Type B pancreatic cell (in vitro differentiated cells): Measurements from ENCODE around the gene ATP5ME. TPM values are rescaled to one million over a fixed set of nuclear protein-coding genes. Genes with fewer than 3 reads are reported as not detected.

ENCODE experiments used
- DNase-seq: peaks from one replicate; pipeline ENCODE4 v3.0.0; 2021; ENCODE audit warnings: mixed read lengths; ENCODE audit not compliant: unreplicated experiment; ENCODE audit errors: extremely low spot score
- H3K27ac Mint-ChIP-seq: 2 replicates; pipeline ENCODE4 v1.8.0; 2021; ENCODE audit warnings: mild to moderate bottlenecking, mixed read lengths
- H3K27me3 Mint-ChIP-seq: 2 replicates; pipeline ENCODE4 v1.8.0; 2021; ENCODE audit warnings: mixed read lengths
- H3K36me3 Mint-ChIP-seq: 2 replicates; pipeline ENCODE4 v1.8.0; 2021; ENCODE audit warnings: mixed read lengths
- H3K4me1 Mint-ChIP-seq: one replicate; pipeline ENCODE4 v1.8.0; 2021; ENCODE audit warnings: mixed read lengths; ENCODE audit not compliant: unreplicated experiment
- H3K4me3 Mint-ChIP-seq: 2 replicates; pipeline ENCODE4 v1.8.0; 2021; ENCODE audit warnings: mild to moderate bottlenecking, mixed read lengths
- H3K9me3 Mint-ChIP-seq: 2 replicates; pipeline ENCODE4 v1.8.0; 2021; ENCODE audit warnings: mixed read lengths
- total RNA-seq: library from RNA; stranded (reverse); gene quantifications from 2 replicates; pipeline ENCODE4 v1.2.1, GENCODE V29; 2021; ENCODE audit warnings: low replicate concordance
- TF ChIP-seq, protein P1 (sequence below): fragments of 200-600 bp; sonication (generic); conservative IDR thresholded peaks from 2 replicates; pipeline ENCODE4 v1.5.0; 2021; ENCODE audit warnings: antibody characterized with exemption, mild to moderate bottlenecking

ATP5ME gene
- total RNA-seq, 1 donor from 2014 or later: 285 TPM

DNA sequence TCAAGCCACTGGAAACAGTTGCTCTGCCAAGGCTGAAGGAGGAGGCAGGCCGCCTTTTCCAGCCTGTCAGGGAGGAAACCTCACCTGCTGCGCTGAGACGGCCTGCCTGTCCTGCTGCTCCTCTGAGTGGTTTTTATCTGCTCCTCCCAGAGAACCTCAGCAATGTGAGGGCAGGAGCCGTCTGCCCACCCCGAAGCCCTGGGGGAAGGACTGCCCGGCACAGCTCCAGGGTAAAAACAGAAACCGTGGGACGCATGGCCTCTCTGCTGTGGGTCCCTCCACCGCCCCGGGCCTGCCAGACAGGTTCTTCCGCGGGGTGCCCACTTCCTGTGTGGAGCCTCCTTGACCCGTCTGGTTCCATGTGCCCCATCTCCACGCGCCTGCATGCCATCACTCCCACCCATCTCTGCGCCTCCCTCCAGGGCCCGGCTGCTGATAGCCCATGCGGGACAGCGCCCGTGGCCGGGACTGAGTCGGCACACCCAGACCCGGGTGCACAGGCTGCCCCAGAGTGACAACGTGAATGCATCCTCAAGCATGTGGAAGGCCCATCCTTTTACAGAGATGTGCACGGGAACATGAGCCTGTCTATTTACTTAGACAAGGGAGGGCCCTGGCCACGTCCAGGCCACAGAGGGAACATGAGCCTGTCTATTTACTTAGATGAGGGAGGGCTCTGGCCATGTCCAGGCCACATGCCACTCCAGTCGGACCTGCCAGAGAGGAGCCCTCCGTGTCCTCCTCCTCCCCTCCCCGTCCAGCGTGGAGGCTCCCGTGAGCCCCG is 18.9 kb upstream of the ATP5ME start:
- H3K36me3 Mint-ChIP-seq: no peaks in the 10 kb centered on the region
- H3K27me3 Mint-ChIP-seq: peaks cover 6% of the 10 kb centered on the region
- H3K4me1 Mint-ChIP-seq: no peaks in the 10 kb centered on the region
- TF ChIP-seq, protein P1, sequence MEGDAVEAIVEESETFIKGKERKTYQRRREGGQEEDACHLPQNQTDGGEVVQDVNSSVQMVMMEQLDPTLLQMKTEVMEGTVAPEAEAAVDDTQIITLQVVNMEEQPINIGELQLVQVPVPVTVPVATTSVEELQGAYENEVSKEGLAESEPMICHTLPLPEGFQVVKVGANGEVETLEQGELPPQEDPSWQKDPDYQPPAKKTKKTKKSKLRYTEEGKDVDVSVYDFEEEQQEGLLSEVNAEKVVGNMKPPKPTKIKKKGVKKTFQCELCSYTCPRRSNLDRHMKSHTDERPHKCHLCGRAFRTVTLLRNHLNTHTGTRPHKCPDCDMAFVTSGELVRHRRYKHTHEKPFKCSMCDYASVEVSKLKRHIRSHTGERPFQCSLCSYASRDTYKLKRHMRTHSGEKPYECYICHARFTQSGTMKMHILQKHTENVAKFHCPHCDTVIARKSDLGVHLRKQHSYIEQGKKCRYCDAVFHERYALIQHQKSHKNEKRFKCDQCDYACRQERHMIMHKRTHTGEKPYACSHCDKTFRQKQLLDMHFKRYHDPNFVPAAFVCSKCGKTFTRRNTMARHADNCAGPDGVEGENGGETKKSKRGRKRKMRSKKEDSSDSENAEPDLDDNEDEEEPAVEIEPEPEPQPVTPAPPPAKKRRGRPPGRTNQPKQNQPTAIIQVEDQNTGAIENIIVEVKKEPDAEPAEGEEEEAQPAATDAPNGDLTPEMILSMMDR: no peak
- H3K4me3 Mint-ChIP-seq: no peak overlapping the region
- H3K27ac Mint-ChIP-seq: no peak overlapping the region
- H3K9me3 Mint-ChIP-seq: no peaks in the 10 kb centered on the region
- DNase-seq: no peak

DNA sequence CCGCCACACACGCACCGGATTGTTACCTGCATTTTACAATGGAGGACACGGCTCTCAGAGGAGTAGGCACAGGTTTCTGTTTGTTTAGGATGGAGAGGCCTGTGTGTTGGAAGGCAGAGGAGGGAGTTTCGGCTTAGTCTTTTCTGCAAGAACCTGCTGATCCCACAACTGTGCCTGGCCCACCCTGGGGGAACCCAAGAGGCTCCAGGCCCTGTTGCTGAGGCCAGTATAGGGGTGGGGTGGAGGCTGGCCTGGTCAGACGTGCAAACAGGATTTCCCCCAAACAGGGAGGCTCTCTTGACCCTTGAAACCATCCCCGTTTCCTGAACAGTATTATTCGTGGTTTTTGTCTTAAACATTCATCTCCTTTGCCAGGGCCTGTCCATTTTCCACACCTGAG is 15.6 kb upstream of the ATP5ME start:
- H3K27me3 Mint-ChIP-seq: peaks cover 4% of the 10 kb centered on the region
- no peaks in the 10 kb centered on the region for H3K9me3 Mint-ChIP-seq
- no peak for DNase-seq
- peak overlapping the region; percentile 31 for H3K4me3 Mint-ChIP-seq
- H3K36me3 Mint-ChIP-seq: no peaks in the 10 kb centered on the region
- TF ChIP-seq, protein P1: no peak
- H3K27ac Mint-ChIP-seq: no peak overlapping the region
- H3K4me1 Mint-ChIP-seq: peaks cover 3% of the 10 kb centered on the region

DNA sequence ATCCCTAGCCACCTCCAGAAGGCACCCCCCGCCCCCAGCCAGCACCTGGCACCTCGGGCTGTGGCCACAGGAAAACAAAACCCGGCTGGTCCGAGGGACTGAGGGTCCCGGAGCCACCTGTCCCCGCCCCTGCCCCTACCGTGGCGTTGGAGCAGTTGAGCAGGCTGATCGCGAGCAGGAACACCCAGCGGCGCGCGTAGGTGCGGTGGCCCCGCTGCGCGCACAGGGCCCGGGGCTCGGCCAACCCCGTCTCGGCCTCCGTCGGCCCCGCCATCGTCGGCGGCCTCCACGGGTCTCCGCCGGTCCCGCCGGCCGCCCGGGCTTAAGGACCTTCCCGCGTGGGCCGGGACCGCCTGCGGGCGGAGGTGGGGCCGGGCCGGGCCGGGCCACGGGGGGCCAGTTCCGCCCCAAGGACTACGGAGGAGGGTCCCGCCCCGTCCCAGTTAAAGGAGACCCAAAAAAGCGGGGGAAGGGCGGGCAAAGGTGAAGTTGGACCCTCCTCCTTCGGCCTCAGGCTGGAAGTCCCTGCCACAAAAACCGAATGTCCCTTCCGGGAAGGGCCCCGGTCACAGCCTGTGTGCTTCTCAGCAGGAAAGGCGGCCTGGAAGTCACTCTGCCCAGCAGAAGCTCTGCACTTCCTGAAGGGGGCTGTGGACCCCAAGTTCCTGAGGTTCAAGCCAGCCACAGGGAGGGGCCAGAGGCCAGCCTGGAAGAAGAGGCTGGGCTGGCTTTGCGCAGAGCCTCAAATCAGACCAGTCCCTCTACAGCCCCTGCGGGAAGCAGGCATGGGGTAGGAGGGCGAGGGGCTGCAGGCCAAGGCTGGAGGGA is 15.0 kb upstream of the ATP5ME start, which contains the start of gene SLC49A3:
Gene SLC49A3, minus strand, starts transcription at position 298 of the 828 bp plus-strand sequence. Its CDS starts 24 bp downstream, at position 274.
- H3K27ac Mint-ChIP-seq: peak within 1 kb of the TSS; percentile 67

DNA sequence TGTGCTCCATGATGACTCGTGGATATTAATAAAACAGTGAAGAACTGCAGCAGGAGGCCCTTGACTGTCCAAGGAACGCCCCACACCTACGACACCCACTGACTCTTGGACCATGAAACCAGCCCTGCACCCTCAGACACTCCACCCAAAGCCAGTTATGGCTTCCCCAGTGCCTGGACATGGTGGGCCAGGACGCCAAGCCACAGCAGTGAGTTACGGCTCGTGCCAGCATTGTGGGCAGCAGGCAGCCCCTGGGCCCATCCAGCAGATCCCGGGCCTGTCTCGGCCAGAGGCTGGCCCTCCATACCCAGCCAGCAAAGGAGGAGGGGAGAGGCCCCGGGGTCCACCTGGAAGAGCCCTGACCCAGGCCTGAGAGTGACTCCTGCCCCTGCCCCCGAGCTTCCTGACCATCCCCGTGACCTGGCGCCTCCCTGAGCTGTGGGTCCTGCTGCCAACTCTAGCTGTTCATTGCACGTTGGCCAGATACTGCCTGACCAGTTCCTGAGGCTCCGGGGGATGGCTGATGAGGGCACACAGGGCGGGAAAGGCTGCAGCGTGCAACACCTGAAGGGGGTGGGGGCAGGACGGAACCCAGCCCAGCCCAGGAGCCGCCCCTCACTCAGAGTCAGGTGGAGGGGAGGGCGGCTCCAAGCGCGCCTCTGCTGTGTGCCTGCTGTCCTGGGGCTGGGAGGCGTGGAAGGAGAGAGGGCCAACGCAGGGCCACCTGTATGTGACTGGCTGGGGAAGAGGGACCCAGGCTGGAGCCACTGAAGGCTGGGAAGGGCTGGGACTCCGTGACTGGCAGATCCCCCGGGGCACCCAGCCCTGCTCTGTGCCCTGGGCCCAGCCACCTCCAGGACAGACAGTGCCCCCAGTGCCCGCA is 14.1 kb upstream of the ATP5ME start:
- Mint-ChIP-seq H3K4me1 (peaks cover 3% of the 10 kb centered on the region), H3K4me3 (peak overlapping the region; percentile 54), H3K9me3 (no peaks in the 10 kb centered on the region), H3K27ac (peak overlapping the region; percentile 67), H3K27me3 (no peaks in the 10 kb centered on the region), H3K36me3 (no peaks in the 10 kb centered on the region)
- peak; percentile 68 for DNase-seq
- TF ChIP-seq, protein P1: no peak

More for the DNA sequence above, 15.0 kb upstream of the ATP5ME start, which contains the start of gene SLC49A3:
- TF ChIP-seq, protein P1: no peak
- peak within 1 kb of the TSS; percentile 54 for H3K4me3 Mint-ChIP-seq
- H3K4me1 Mint-ChIP-seq: peaks cover 3% of the 10 kb centered on the region
- H3K27me3 Mint-ChIP-seq: no peaks in the 10 kb centered on the region
- peak; percentile 64 for DNase-seq
- H3K36me3 Mint-ChIP-seq: no peaks in the 10 kb centered on the region
- no peaks in the 10 kb centered on the region for H3K9me3 Mint-ChIP-seq
